H1 (cell line): ENCODE data around the gene LCA5L. TPM values are rescaled to one million over a fixed set of nuclear protein-coding genes. Genes with fewer than 3 reads are reported as not detected.

ENCODE experiments used
- CTCF ChIA-PET: fragments of 300-600 bp; sonication (Branson Sonifier 250); formaldehyde crosslinking; loops from one replicate; lab custom pipeline; 2021; ENCODE audit not compliant: partially characterized antibody; lab: Charles Lee
- POLR2A ChIA-PET: fragments of 300-600 bp; sonication (Branson Sonifier 250); formaldehyde crosslinking; loops from one replicate; lab custom pipeline; 2021; ENCODE audit warnings: inconsistent platforms; ENCODE audit not compliant: partially characterized antibody; lab: Charles Lee
- DNase-seq, 2 experiments: peaks; one replicate each; pipeline versions ENCODE4 v3.0.0 to v3.0.0-alpha.2; 2010 to 2022; ENCODE audit warnings: low spot score in 2 of 2, low read depth in 1 of 2, mixed read lengths in 1 of 2
- FAIRE-seq: peaks from 2 replicates; lab custom pipeline; 2011; peaks lifted over from hg19 to GRCh38; lab: Jason Lieb, UNC
- H2AFZ ChIP-seq: 2 replicates; pipeline ENCODE4 v1.8.1; 2012; ENCODE audit warnings: low read length, inconsistent platforms
- H2AK5ac ChIP-seq: 2 replicates; pipeline ENCODE4 v1.6.1; 2013; ENCODE audit warnings: low read depth, low read length
- H2BK120ac ChIP-seq: replicated peaks from 2 replicates; pipeline ENCODE3; 2013; ENCODE audit warnings: low read depth, low read length, inconsistent platforms
- H2BK12ac ChIP-seq: 2 replicates; pipeline ENCODE4 v1.6.1; 2013; ENCODE audit warnings: low read depth, low read length
- H2BK15ac ChIP-seq: 2 replicates; pipeline ENCODE4 v1.6.1; 2013; ENCODE audit warnings: low read length
- H2BK20ac ChIP-seq: 2 replicates; pipeline ENCODE4 v1.6.1; 2013; ENCODE audit warnings: low read length
- H2BK5ac ChIP-seq: 2 replicates; pipeline ENCODE4 v1.6.1; 2013; ENCODE audit warnings: low read depth, low read length
- H3K14ac ChIP-seq: 2 replicates; pipeline ENCODE4 v1.6.1; 2013; ENCODE audit warnings: inconsistent platforms; ENCODE audit not compliant: insufficient read length
- H3K18ac ChIP-seq: 2 replicates; pipeline ENCODE4 v1.6.1; 2013; ENCODE audit warnings: low read length; ENCODE audit errors: extremely low read depth
- H3K23ac ChIP-seq: 2 replicates; pipeline ENCODE4 v1.6.1; 2013; ENCODE audit warnings: inconsistent platforms; ENCODE audit not compliant: insufficient read length
- H3K23me2 ChIP-seq: 2 replicates; pipeline ENCODE4 v1.6.1; 2013; ENCODE audit warnings: low read depth, low read length
- H3K27ac ChIP-seq: 2 replicates; pipeline ENCODE4 v1.6.1; 2011; ENCODE audit warnings: low read depth, low read length, inconsistent platforms
- H3K27me3 ChIP-seq, 4 experiments: replicated peaks in 1 of 4; 1 replicate in 1 of 4; 2 replicates in 3 of 4; pipeline versions ENCODE4 v1.6.1 to v1.8.1; 2011 to 2013; ENCODE audit warnings: low read length in 3 of 4, mild to moderate bottlenecking in 3 of 4, inconsistent platforms in 2 of 4, mixed read lengths in 2 of 4, moderate library complexity in 1 of 4; ENCODE audit not compliant: control insufficient read depth in 3 of 4, insufficient read depth in 3 of 4; ENCODE audit errors: extremely low read depth in 1 of 4
- H3K36me3 ChIP-seq, 4 experiments: 2 replicates each; pipeline versions ENCODE4 v1.6.1 to v1.8.1; 2011 to 2013; ENCODE audit warnings: mild to moderate bottlenecking in 4 of 4, low read length in 3 of 4, moderate library complexity in 2 of 4, control low read depth in 1 of 4, inconsistent platforms in 1 of 4; ENCODE audit not compliant: insufficient read depth in 4 of 4, control insufficient read depth in 2 of 4
- H3K4ac ChIP-seq: replicated peaks from 2 replicates; pipeline ENCODE3; 2013; ENCODE audit warnings: low read length, low read depth, mixed read lengths, inconsistent platforms; ENCODE audit not compliant: insufficient read length
- H3K4me1 ChIP-seq, 4 experiments: replicated peaks in 1 of 4; 1 replicate in 1 of 4; 2 replicates in 3 of 4; pipeline versions ENCODE4 v1.6.1 to v1.8.1; 2011 to 2013; ENCODE audit warnings: low read length in 3 of 4, inconsistent platforms in 2 of 4, mixed read lengths in 1 of 4; ENCODE audit not compliant: insufficient read depth in 4 of 4, control insufficient read depth in 3 of 4
- H3K4me2 ChIP-seq, 2 experiments: 2 replicates each; pipeline versions ENCODE4 v1.6.1 to v1.8.1; 2011 to 2013; ENCODE audit warnings: low read depth in 2 of 2, low read length in 2 of 2, control low read depth in 1 of 2, inconsistent platforms in 1 of 2, mild to moderate bottlenecking in 1 of 2; ENCODE audit not compliant: insufficient read depth in 1 of 2
- H3K4me3 ChIP-seq, 4 experiments: fragments of 200-600, 300-600 bp in 1 of 4; sonication (generic), shearing (Covaris generic), sonication (Bioruptor Twin) in 1 of 4; 2 replicates each; pipeline versions ENCODE4 v1.5.1 to v1.8.1; 2011 to 2016; ENCODE audit warnings: low read length in 4 of 4, low read depth in 3 of 4, control low read depth in 2 of 4, inconsistent platforms in 2 of 4, mild to moderate bottlenecking in 2 of 4, mixed read lengths in 1 of 4, moderate library complexity in 1 of 4; ENCODE audit not compliant: insufficient read depth in 2 of 4; ENCODE audit errors: extremely low read depth in 1 of 4
- H3K56ac ChIP-seq: replicated peaks from 2 replicates; pipeline ENCODE3; 2013; ENCODE audit warnings: low read depth, mild to moderate bottlenecking, mixed read lengths, low read length, inconsistent platforms; ENCODE audit not compliant: insufficient read length
- H3K79me1 ChIP-seq: 2 replicates; pipeline ENCODE4 v1.6.1; 2013; ENCODE audit warnings: low read depth, low read length, control low read depth
- H3K79me2 ChIP-seq, 2 experiments: 2 replicates each; pipeline versions ENCODE4 v1.6.1 to v1.8.1; 2012 to 2013; ENCODE audit warnings: low read length in 2 of 2, mild to moderate bottlenecking in 2 of 2, inconsistent platforms in 1 of 2; ENCODE audit not compliant: insufficient read depth in 2 of 2, control insufficient read depth in 1 of 2
- H3K9ac ChIP-seq, 4 experiments: replicated peaks in 1 of 4; 1 replicate in 1 of 4; 2 replicates in 3 of 4; pipeline versions ENCODE4 v1.6.1 to v1.8.1; 2011 to 2013; ENCODE audit warnings: low read depth in 3 of 4, low read length in 3 of 4, control low read depth in 2 of 4, mild to moderate bottlenecking in 2 of 4, moderate library complexity in 2 of 4, inconsistent platforms in 1 of 4; ENCODE audit errors: extremely low read depth in 1 of 4
- H3K9me3 ChIP-seq, 2 experiments: 2 replicates each; pipeline versions ENCODE4 v1.6.1 to v1.8.1; 2012 to 2013; ENCODE audit warnings: mild to moderate bottlenecking in 2 of 2, moderate library complexity in 2 of 2, control low read depth in 1 of 2, inconsistent platforms in 1 of 2, low read depth in 1 of 2, low read length in 1 of 2, mixed read lengths in 1 of 2; ENCODE audit not compliant: insufficient read depth in 2 of 2
- H4K20me1 ChIP-seq, 2 experiments: replicated peaks in 1 of 2; 2 replicates each; pipeline versions ENCODE3 to v1.8.1; 2011 to 2013; ENCODE audit warnings: inconsistent platforms in 2 of 2, low read length in 2 of 2, mild to moderate bottlenecking in 1 of 2; ENCODE audit not compliant: insufficient read depth in 2 of 2, control insufficient read depth in 1 of 2
- H4K5ac ChIP-seq: 2 replicates; pipeline ENCODE4 v1.6.1; 2013; ENCODE audit warnings: low read length, low read depth, mixed read lengths, inconsistent platforms; ENCODE audit not compliant: insufficient read length
- H4K8ac ChIP-seq: 2 replicates; pipeline ENCODE4 v1.8.0; 2013; ENCODE audit warnings: mild to moderate bottlenecking, moderate library complexity, low read length, inconsistent platforms; ENCODE audit not compliant: insufficient read depth; ENCODE audit errors: extremely low read depth
- H4K91ac ChIP-seq: replicated peaks from 2 replicates; pipeline ENCODE3; 2013; ENCODE audit warnings: low read length, mixed read lengths, inconsistent platforms; ENCODE audit not compliant: insufficient read length
- EZH2 ChIP-seq: fragments of 200-600 bp; sonication (generic); IDR thresholded peaks from 2 replicates; pipeline ENCODE4 v1.7.1; 2012; ENCODE audit warnings: low read depth, mild to moderate bottlenecking, moderate library complexity, low read length, inconsistent platforms; ENCODE audit not compliant: severe bottlenecking
- SP4 ChIP-seq: IDR thresholded peaks from 2 replicates; pipeline ENCODE4 v1.6.1; 2012; ENCODE audit warnings: low read length, inconsistent platforms
- WGBS, 2 experiments: shearing (Covaris generic) in 1 of 2; methylation state at CpG; one replicate each; pipeline versions ENCODE4 v1.1.6 to v1.1.7; 2013 to 2015; ENCODE audit warnings: low lambda C conversion rate in 2 of 2, mixed read lengths in 2 of 2, inconsistent platforms in 1 of 2, low coverage in 1 of 2, missing lambda C conversion rate in 1 of 2; ENCODE audit not compliant: insufficient replicate concordance in 2 of 2, insufficient coverage in 1 of 2, insufficient read length in 1 of 2; ENCODE audit errors: extremely low coverage in 1 of 2, missing lambda C conversion rate in 1 of 2; 5-methylcytosine and 5-hydroxymethylcytosine counted together
- polyA plus RNA-seq, 7 experiments: library from polyadenylated mRNA; depleted of rRNA in 3 of 7; stranded (reverse) in 5 of 7; unstranded in 2 of 7; fragments of >200 nt in 5 of 7; fragments of 200-250 nt in 2 of 7; gene quantifications; 1 replicate in 5 of 7; 2 replicates in 1 of 7; 4 replicates in 1 of 7; pipeline versions ENCODE4 v1.2.1 to v1.2.3, GENCODE V29; 2011 to 2013; ENCODE audit warnings: missing spikeins in 2 of 7, mixed read lengths in 2 of 7
- total RNA-seq: library from RNA; stranded (reverse); fragmentation: NEBNext Ultra II Directional; extraction: Animal tissue kit (Norgen Biotek cat#: 25700); gene quantifications from 2 replicates; pipeline ENCODE4 v1.2.1, GENCODE V29; 2021

Gene LCA5L
- total and polyA plus RNA-seq, 2 of the 8 experiments (the other 6 are each of a cell fraction or from before 2014, with no cell fraction given) = 0.11 to 0.84 TPM

- no peak overlapping the region for H2AK5ac ChIP-seq
- FAIRE-seq = no peak
- peaks cover 0 to 8% (median 5%) of the 10 kb centered on the region in 4 experiments; a peak in 4 of 7 replicates for H3K4me1 ChIP-seq
- H2BK5ac ChIP-seq = no peak overlapping the region
- H3K27ac ChIP-seq = no peak overlapping the region
- no peak overlapping the region for H2AFZ ChIP-seq
- ChIA-PET CTCF (no interaction called here), POLR2A (no interaction called here)
- H3K23ac ChIP-seq = no peak overlapping the region
- no peak overlapping the region for H2BK12ac ChIP-seq
- no peaks in the 10 kb centered on the region for H3K79me2 ChIP-seq
- no peak overlapping the region for H3K9ac ChIP-seq
- no peak overlapping the region for H2BK120ac ChIP-seq
- H4K91ac ChIP-seq = no peak overlapping the region
- WGBS, 2 experiments = 69% methylated on average over 4 of the region's 4 CpGs; no CpG with 5 or more reads in 1 of the 2 experiments
- no peaks in the 10 kb centered on the region; the same call in 1 of the 2 replicates for H3K23me2 ChIP-seq
- no peak overlapping the region for H3K56ac ChIP-seq
- DNase-seq = no peak
- no peaks in the 10 kb centered on the region for H3K79me1 ChIP-seq
- no peak overlapping the region for H4K5ac ChIP-seq
- H2BK15ac ChIP-seq = no peak overlapping the region
- no peak overlapping the region for H3K4me3 ChIP-seq
- no peak overlapping the region for H2BK20ac ChIP-seq
- H3K4me2 ChIP-seq = no peak overlapping the region
- no peaks in the 10 kb centered on the region for H3K36me3 ChIP-seq
- no peaks in the 10 kb centered on the region for H3K9me3 ChIP-seq
- H4K8ac ChIP-seq = no peak overlapping the region
- H3K18ac ChIP-seq = no peak overlapping the region
- no peak overlapping the region for H3K14ac ChIP-seq
- H4K20me1 ChIP-seq = no peaks in the 10 kb centered on the region
- H3K27me3 ChIP-seq = no peaks in the 10 kb centered on the region
- no peak overlapping the region for H3K4ac ChIP-seq
- no peak for TF ChIP-seq EZH2
- no peak for TF ChIP-seq SP4
Observed at GRCh38 chr21:39434950-39435349, 10.6 kb downstream of the LCA5L start.
